GM12801 (cell line): ENCODE data around the gene NF1.

Source experiments
- CTCF ChIP-seq: IDR thresholded peaks from one replicate; pipeline ENCODE4 v1.5.1; 2011; ENCODE audit warnings: control low read depth; ENCODE audit not compliant: insufficient read length; ENCODE audit errors: extremely low read depth

NF1 gene

GRCh38 chr17:31054761-31055160 lies 40.0 kb upstream of the NF1 start:
- no peak for TF ChIP-seq CTCF

GRCh38 chr17:31058976-31059375 lies 35.8 kb upstream of the NF1 start:
- no peak for TF ChIP-seq CTCF

- TF ChIP-seq CTCF, result no peak
Measured at GRCh38 chr17:31060791-31061550, 33.8 kb upstream of the NF1 start.

GRCh38 chr17:31061678-31062077 lies 33.1 kb upstream of the NF1 start:
- TF ChIP-seq CTCF, result no peak

- no peak for TF ChIP-seq CTCF
Measured at GRCh38 chr17:31062346-31062745, 32.4 kb upstream of the NF1 start.

- TF ChIP-seq CTCF, result no peak
Measured at GRCh38 chr17:31064707-31065106, 30.1 kb upstream of the NF1 start.

GRCh38 chr17:31067691-31068184 lies 27.0 kb upstream of the NF1 start:
- no peak for TF ChIP-seq CTCF
